HG02973 (cell line): Measurements from ENCODE around the gene ZNF81.
"Not testable (repeated sequence)": the region's sequence is repeated elsewhere in the genome, so short reads cannot be mapped to it uniquely, and the experiment has no call there.

Experiments used
- ATAC-seq: cut with Tn5 transposase; IDR thresholded peaks from one replicate; pipeline ENCODE4 v1.9.1; 2021; ENCODE audit warnings: moderate library complexity; ENCODE audit not compliant: unreplicated experiment

The ZNF81 gene

GRCh38 chrX:47931970-47932369 is 95.3 kb downstream of the ZNF81 start:
- not testable (repeated sequence) for ATAC-seq

- ATAC-seq = no peak
These were observed 97.2 kb downstream of the ZNF81 start for GRCh38 chrX:47933946-47934345.

GRCh38 chrX:47936224-47936939 is 99.7 kb downstream of the ZNF81 start:
- no peak for ATAC-seq

- no peak for ATAC-seq
These were observed 100.2 kb downstream of the ZNF81 start for GRCh38 chrX:47936940-47937317.

- no peak for ATAC-seq
These were observed 103.7 kb downstream of the ZNF81 start for GRCh38 chrX:47940448-47940847.

- no peak for ATAC-seq
These were observed 104.7 kb downstream of the ZNF81 start for GRCh38 chrX:47941423-47941822.

GRCh38 chrX:47955295-47955694 is 118.6 kb downstream of the ZNF81 start:
- not testable (repeated sequence) for ATAC-seq

- no peak for ATAC-seq
These were observed 119.3 kb downstream of the ZNF81 start for GRCh38 chrX:47956016-47956415.

- ATAC-seq = not testable (repeated sequence)
These were observed 121.5 kb downstream of the ZNF81 start for GRCh38 chrX:47958206-47958605.

- no peak for ATAC-seq
These were observed 122.2 kb downstream of the ZNF81 start for GRCh38 chrX:47958761-47959342.

GRCh38 chrX:47960406-47960805 is 123.7 kb downstream of the ZNF81 start:
- no peak for ATAC-seq

- not testable (repeated sequence) for ATAC-seq
These were observed 125.1 kb downstream of the ZNF81 start for GRCh38 chrX:47961830-47962229.

GRCh38 chrX:47965526-47965925 is 128.8 kb downstream of the ZNF81 start:
- not testable (repeated sequence) for ATAC-seq
